Naive B cell (primary cell): ENCODE results near the gene LRCOL1. TPM values are rescaled to one million over a fixed set of nuclear protein-coding genes. Genes with fewer than 3 reads are reported as not detected.
"Not testable (repeated sequence)": the region's sequence is repeated elsewhere in the genome, so short reads cannot be mapped to it uniquely, and the experiment has no call there.

Source experiments
- ATAC-seq, 2 donors: fragments of 150-1000 bp; cut with Tn5 transposase; 2 replicates each; pipeline ENCODE4 v1.10.0; 2021; ENCODE audit warnings: low read depth in 2 of 2, mild to moderate bottlenecking in 2 of 2, moderate library complexity in 2 of 2
- DNase-seq: peaks from one replicate; pipeline ENCODE4 v3.0.0; 2022
- H3K27ac Mint-ChIP-seq, 6 donors: one replicate each; pipeline ENCODE4 v1.8.0; 2020 to 2022; ENCODE audit warnings: mild to moderate bottlenecking in 6 of 6, mixed read lengths in 6 of 6, moderate library complexity in 5 of 6, inconsistent platforms in 2 of 6
- H3K27me3 Mint-ChIP-seq, 3 donors: one replicate each; pipeline ENCODE4 v1.8.0; 2021 to 2022; ENCODE audit warnings: mixed read lengths in 3 of 3, mild to moderate bottlenecking in 1 of 3
- H3K36me3 Mint-ChIP-seq, 2 donors: one replicate each; pipeline ENCODE4 v1.8.0; 2020 to 2022; ENCODE audit warnings: mixed read lengths in 2 of 2, inconsistent platforms in 1 of 2, mild to moderate bottlenecking in 1 of 2
- H3K4me1 Mint-ChIP-seq, 3 donors: one replicate each; pipeline ENCODE4 v1.8.0; 2020 to 2022; ENCODE audit warnings: mixed read lengths in 3 of 3, inconsistent platforms in 1 of 3, mild to moderate bottlenecking in 1 of 3, moderate library complexity in 1 of 3
- H3K4me3 Mint-ChIP-seq, 8 donors: one replicate each; pipeline ENCODE4 v1.8.0; 2020 to 2022; ENCODE audit warnings: mild to moderate bottlenecking in 8 of 8, mixed read lengths in 8 of 8, moderate library complexity in 8 of 8, inconsistent platforms in 2 of 8
- H3K9me3 Mint-ChIP-seq, 7 donors: one replicate each; pipeline ENCODE4 v1.8.0; 2020 to 2022; ENCODE audit warnings: mixed read lengths in 7 of 7, mild to moderate bottlenecking in 5 of 7, inconsistent platforms in 2 of 7, moderate library complexity in 1 of 7
- polyA plus RNA-seq, 6 donors: library from polyadenylated mRNA; unstranded; fragments of 300-500 nt; fragmentation: Illumina TruSeq; gene quantifications; one replicate each; pipeline ENCODE4 v1.2.3, GENCODE V29; 2021; ENCODE audit warnings: low read depth in 6 of 6

The LRCOL1 gene
- polyA plus RNA-seq, 6 donors from 2014 or later = not detected

GRCh38 chr12:132606927-132607326 is 3.5 kb downstream of the LRCOL1 start:
- DNase-seq (no peak), ATAC-seq (no peak)
- peaks cover 0 to 3% (median 0%) of the 10 kb centered on the region in 7 donors for H3K9me3 Mint-ChIP-seq
- H3K4me1 Mint-ChIP-seq = peaks cover 8 to 15% (median 15%) of the 10 kb centered on the region in 3 donors
- peaks cover 37 to 73% (median 68%) of the 10 kb centered on the region in 3 donors for H3K27me3 Mint-ChIP-seq
- no peaks in the 10 kb centered on the region for H3K36me3 Mint-ChIP-seq
- no peak overlapping the region for H3K4me3 Mint-ChIP-seq
- no peak overlapping the region for H3K27ac Mint-ChIP-seq

- Mint-ChIP-seq H3K27ac (no peak overlapping the region), H3K4me1 (peaks cover 8 to 15% (median 15%) of the 10 kb centered on the region in 3 donors), H3K36me3 (no peaks in the 10 kb centered on the region), H3K27me3 (peaks cover 37 to 74% (median 69%) of the 10 kb centered on the region in 3 donors), H3K4me3 (no peak overlapping the region), H3K9me3 (peaks cover 0 to 3% (median 0%) of the 10 kb centered on the region in 7 donors)
- DNase-seq = no peak
- no peak for ATAC-seq
Measured at GRCh38 chr12:132606466-132606865, 3.9 kb downstream of the LRCOL1 start.

GRCh38 chr12:132605892-132606291 is 4.5 kb downstream of the LRCOL1 start:
- ATAC-seq = no peak
- Mint-ChIP-seq H3K27me3 (peaks cover 39 to 74% (median 69%) of the 10 kb centered on the region in 3 donors), H3K27ac (no peak overlapping the region), H3K4me3 (no peak overlapping the region), H3K9me3 (peaks cover 0 to 2% (median 0%) of the 10 kb centered on the region in 7 donors), H3K4me1 (peaks cover 11 to 18% (median 15%) of the 10 kb centered on the region in 3 donors), H3K36me3 (no peaks in the 10 kb centered on the region)
- no peak for DNase-seq

GRCh38 chr12:132604668-132605441 is 5.5 kb downstream of the LRCOL1 start:
- DNase-seq (no peak), ATAC-seq (no peak)
- peaks cover 13 to 16% (median 14%) of the 10 kb centered on the region in 3 donors for H3K4me1 Mint-ChIP-seq
- peaks cover 35 to 67% (median 60%) of the 10 kb centered on the region in 3 donors for H3K27me3 Mint-ChIP-seq
- H3K27ac Mint-ChIP-seq = no peak overlapping the region
- H3K4me3 Mint-ChIP-seq = peak overlapping the region in 2 of 8 donors; percentile 4 to 61
- no peaks in the 10 kb centered on the region for H3K36me3 Mint-ChIP-seq
- peaks cover 0 to 2% (median 0%) of the 10 kb centered on the region in 7 donors for H3K9me3 Mint-ChIP-seq

- H3K27me3 Mint-ChIP-seq = peaks cover 35 to 66% (median 57%) of the 10 kb centered on the region in 3 donors
- no peak overlapping the region for H3K4me3 Mint-ChIP-seq
- H3K36me3 Mint-ChIP-seq = no peaks in the 10 kb centered on the region
- no peak for DNase-seq
- ATAC-seq = no peak
- H3K9me3 Mint-ChIP-seq = peaks cover 0 to 2% (median 0%) of the 10 kb centered on the region in 7 donors
- H3K27ac Mint-ChIP-seq = no peak overlapping the region
- H3K4me1 Mint-ChIP-seq = peaks cover 16 to 20% (median 18%) of the 10 kb centered on the region in 3 donors
Measured at GRCh38 chr12:132604151-132604618, 6.2 kb downstream of the LRCOL1 start.

- Mint-ChIP-seq H3K27ac (no peak overlapping the region), H3K27me3 (peaks cover 30 to 59% (median 55%) of the 10 kb centered on the region in 3 donors), H3K36me3 (no peaks in the 10 kb centered on the region), H3K4me3 (peak overlapping the region in 2 of 8 donors; percentile 27 to 69), H3K4me1 (peaks cover 19 to 25% (median 24%) of the 10 kb centered on the region in 3 donors), H3K9me3 (peaks cover 0 to 2% (median 0%) of the 10 kb centered on the region in 7 donors)
- DNase-seq = no peak
- no peak for ATAC-seq
Measured at GRCh38 chr12:132603240-132604150, 6.9 kb downstream of the LRCOL1 start.

- Mint-ChIP-seq H3K27ac (no peak overlapping the region), H3K36me3 (no peaks in the 10 kb centered on the region), H3K9me3 (peaks cover 0 to 2% (median 0%) of the 10 kb centered on the region in 7 donors), H3K27me3 (peaks cover 32 to 55% (median 52%) of the 10 kb centered on the region in 3 donors), H3K4me1 (peaks cover 23 to 28% (median 26%) of the 10 kb centered on the region in 3 donors), H3K4me3 (peak overlapping the region in 1 of 8 donors; percentile 27)
- DNase-seq = no peak
- ATAC-seq = no peak
Measured at GRCh38 chr12:132602572-132603239, 7.7 kb downstream of the LRCOL1 start.

GRCh38 chr12:132601171-132601883 is 9.1 kb downstream of the LRCOL1 start:
- H3K9me3 Mint-ChIP-seq = peaks cover 0 to 6% (median 0%) of the 10 kb centered on the region in 7 donors
- peaks cover 30 to 51% (median 46%) of the 10 kb centered on the region in 3 donors for H3K27me3 Mint-ChIP-seq
- peaks cover 30 to 36% (median 33%) of the 10 kb centered on the region in 3 donors for H3K4me1 Mint-ChIP-seq
- no peak for DNase-seq
- H3K27ac Mint-ChIP-seq = peak overlapping the region in 1 of 6 donors; percentile 59
- no peaks in the 10 kb centered on the region for H3K36me3 Mint-ChIP-seq
- peak overlapping the region; percentile 79 to 98 (median 84) for H3K4me3 Mint-ChIP-seq
- ATAC-seq = no peak

- Mint-ChIP-seq H3K9me3 (peaks cover 0 to 6% (median 0%) of the 10 kb centered on the region in 7 donors), H3K27me3 (peaks cover 31 to 48% (median 43%) of the 10 kb centered on the region in 3 donors), H3K36me3 (no peaks in the 10 kb centered on the region), H3K4me3 (peak overlapping the region; percentile 81 to 98 (median 85)), H3K27ac (peak overlapping the region in 4 of 6 donors; percentile 11 to 87 (median 46)), H3K4me1 (peaks cover 30 to 36% (median 33%) of the 10 kb centered on the region in 3 donors)
- DNase-seq = peak; percentile 23
- peak; percentile 58 to 61 for ATAC-seq
Measured at GRCh38 chr12:132600048-132601032, 10.0 kb downstream of the LRCOL1 start.

GRCh38 chr12:132599502-132599901 is 10.9 kb downstream of the LRCOL1 start:
- ATAC-seq, H3K9me3 Mint-ChIP-seq, H3K36me3 Mint-ChIP-seq, DNase-seq: not testable (repeated sequence)
- Mint-ChIP-seq H3K4me1 (peaks cover 30 to 36% (median 33%) of the 10 kb centered on the region in 3 donors), H3K27ac (peak overlapping the region in 3 of 6 donors; percentile 76 to 87 (median 85)), H3K4me3 (peak overlapping the region; percentile 71 to 98 (median 82)), H3K27me3 (peaks cover 31 to 41% (median 37%) of the 10 kb centered on the region in 3 donors)
